Lung (tissue), 12 donors: ENCODE data around the gene RAET1L. TPM values are rescaled to one million over a fixed set of nuclear protein-coding genes. Genes with fewer than 3 reads are reported as not detected.
"Not testable (repeated sequence)": the region's sequence is repeated elsewhere in the genome, so short reads cannot be mapped to it uniquely, and the experiment has no call there.

Experiments used
- ATAC-seq: fragments of 200-7000 bp; cut with Tn5 transposase; one replicate; pipeline ENCODE4 v1.9.1; 2020; ENCODE audit warnings: moderate number of reproducible peaks; ENCODE audit not compliant: insufficient read depth, low FRiP score
- DNase-seq, 3 donors: peaks; one replicate each; pipeline ENCODE4 v3.0.0-alpha.2; 2013 to 2017
- H3K27ac ChIP-seq, 2 donors: one replicate each; pipeline ENCODE4 v1.5.1; 2013; ENCODE audit warnings: mild to moderate bottlenecking in 2 of 2, moderate library complexity in 2 of 2, control low read depth in 1 of 2, inconsistent platforms in 1 of 2, low read depth in 1 of 2, low read length in 1 of 2
- H3K27me3 ChIP-seq, 3 donors: one replicate each; pipeline ENCODE4 v1.5.1; 2013; ENCODE audit warnings: low read length in 2 of 3; ENCODE audit not compliant: control insufficient read depth in 3 of 3, insufficient read depth in 3 of 3
- H3K36me3 ChIP-seq, 4 donors: one replicate each; pipeline ENCODE4 v1.5.1; 2013; ENCODE audit warnings: low read length in 4 of 4, mild to moderate bottlenecking in 1 of 4, moderate library complexity in 1 of 4; ENCODE audit not compliant: control insufficient read depth in 4 of 4, insufficient read depth in 4 of 4
- H3K4me1 ChIP-seq, 5 donors: one replicate each; pipeline ENCODE4 v1.5.1; 2013; ENCODE audit warnings: low read length in 5 of 5, mild to moderate bottlenecking in 2 of 5, moderate library complexity in 1 of 5; ENCODE audit not compliant: control insufficient read depth in 5 of 5, insufficient read depth in 5 of 5
- H3K4me3 ChIP-seq: one replicate; pipeline ENCODE4 v1.5.1; 2013; ENCODE audit warnings: mild to moderate bottlenecking, control low read depth, moderate library complexity
- H3K9ac ChIP-seq, 2 donors: one replicate each; pipeline ENCODE4 v1.5.1; 2013; ENCODE audit warnings: low read length in 2 of 2, control low read depth in 1 of 2; ENCODE audit not compliant: insufficient read depth in 1 of 2
- H3K9me3 ChIP-seq, 4 donors: one replicate each; pipeline ENCODE4 v1.5.1; 2013; ENCODE audit warnings: low read length in 3 of 4, mild to moderate bottlenecking in 1 of 4, moderate library complexity in 1 of 4; ENCODE audit not compliant: control insufficient read depth in 4 of 4, insufficient read depth in 3 of 4
- WGBS, 2 donors: extraction: QIAGEN DNeasy Blood & Tissue Kit; methylation state at CpG; one replicate each; pipeline ENCODE4 v1.1.7; 2013; 5-methylcytosine and 5-hydroxymethylcytosine counted together
- polyA plus RNA-seq, 2 donors: library from polyadenylated mRNA; stranded (reverse); fragments of 200-250 nt; gene quantifications; one replicate each; pipeline ENCODE4 v1.2.1, GENCODE V29; 2013
- total RNA-seq, 2 donors: library from RNA; depleted of rRNA in 1 of 2; stranded (reverse); fragments of >200 nt in 1 of 2; gene quantifications; one replicate each; pipeline ENCODE4 v1.2.1, GENCODE V29; 2014 to 2021
- TF ChIP-seq, protein P1 (sequence below): IDR thresholded peaks from 2 replicates; pipeline ENCODE4 v1.5.1; 2012; ENCODE audit warnings: mild to moderate bottlenecking; ENCODE audit errors: control extremely low read depth, extremely low read depth
- donor health status: control.
- donor health status: control.
- donor health status: Bipolar disorder and iron deficiency.
- donor health status: healthy.
- donor health status: DM: yes; HTN: yes; CAD: no.

The RAET1L gene
- total and polyA plus RNA-seq, 4 donors = 0.06 TPM; not detected in 3

DNA sequence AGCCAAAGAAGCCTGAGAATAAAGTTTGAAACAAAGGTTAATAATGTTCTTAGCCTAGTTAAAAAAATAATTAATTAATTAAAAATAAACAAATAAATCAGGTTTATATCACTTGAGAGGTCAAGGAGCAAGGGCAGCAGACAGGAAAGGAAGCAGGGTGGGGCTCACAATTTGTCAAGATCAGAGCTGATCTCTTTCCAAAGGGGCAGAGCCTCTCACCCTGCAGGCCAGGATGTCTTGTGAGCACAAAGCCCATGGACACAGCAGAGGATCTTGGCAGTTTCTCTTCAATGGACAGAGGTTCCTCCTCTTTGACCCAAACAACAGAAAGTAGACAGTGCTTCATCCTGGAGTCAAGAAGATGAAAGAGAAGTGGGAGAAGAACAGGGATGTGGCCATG lies 46.7 kb downstream of the RAET1L start:
- H3K9ac ChIP-seq = no peak overlapping the region
- no peak for ATAC-seq
- peaks cover 0 to 2% (median 0%) of the 10 kb centered on the region in 4 donors for H3K9me3 ChIP-seq
- no peaks in the 10 kb centered on the region for H3K4me1 ChIP-seq
- H3K27ac ChIP-seq = no peak overlapping the region
- H3K36me3 ChIP-seq = no peaks in the 10 kb centered on the region
- DNase-seq = no peak
- TF ChIP-seq, protein P1, sequence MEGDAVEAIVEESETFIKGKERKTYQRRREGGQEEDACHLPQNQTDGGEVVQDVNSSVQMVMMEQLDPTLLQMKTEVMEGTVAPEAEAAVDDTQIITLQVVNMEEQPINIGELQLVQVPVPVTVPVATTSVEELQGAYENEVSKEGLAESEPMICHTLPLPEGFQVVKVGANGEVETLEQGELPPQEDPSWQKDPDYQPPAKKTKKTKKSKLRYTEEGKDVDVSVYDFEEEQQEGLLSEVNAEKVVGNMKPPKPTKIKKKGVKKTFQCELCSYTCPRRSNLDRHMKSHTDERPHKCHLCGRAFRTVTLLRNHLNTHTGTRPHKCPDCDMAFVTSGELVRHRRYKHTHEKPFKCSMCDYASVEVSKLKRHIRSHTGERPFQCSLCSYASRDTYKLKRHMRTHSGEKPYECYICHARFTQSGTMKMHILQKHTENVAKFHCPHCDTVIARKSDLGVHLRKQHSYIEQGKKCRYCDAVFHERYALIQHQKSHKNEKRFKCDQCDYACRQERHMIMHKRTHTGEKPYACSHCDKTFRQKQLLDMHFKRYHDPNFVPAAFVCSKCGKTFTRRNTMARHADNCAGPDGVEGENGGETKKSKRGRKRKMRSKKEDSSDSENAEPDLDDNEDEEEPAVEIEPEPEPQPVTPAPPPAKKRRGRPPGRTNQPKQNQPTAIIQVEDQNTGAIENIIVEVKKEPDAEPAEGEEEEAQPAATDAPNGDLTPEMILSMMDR = no peak
- H3K4me3 ChIP-seq = no peak overlapping the region
- peaks cover 0 to 47% (median 40%) of the 10 kb centered on the region in 3 donors for H3K27me3 ChIP-seq

DNA sequence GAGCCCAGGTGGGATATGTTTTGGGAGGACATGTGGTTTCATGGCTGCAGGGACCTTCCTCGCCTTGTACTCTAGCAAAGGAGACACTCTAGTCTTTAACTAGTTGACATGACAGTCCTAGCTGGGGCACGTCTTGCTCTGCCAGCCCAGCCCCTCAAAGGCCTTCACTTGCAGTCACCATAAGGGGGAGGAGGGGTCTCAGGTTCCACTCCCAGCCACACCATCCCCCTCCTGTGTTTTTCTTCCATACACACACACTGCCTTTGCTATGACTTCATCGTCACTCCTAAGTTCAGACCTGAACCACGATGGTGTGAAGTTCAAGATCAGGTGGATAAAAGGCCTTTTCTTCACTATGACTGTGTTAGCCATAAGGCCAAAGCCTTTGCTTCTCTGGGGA lies 48.1 kb downstream of the RAET1L start:
- no peak for ATAC-seq
- H3K36me3 ChIP-seq = no peaks in the 10 kb centered on the region
- WGBS, 2 donors = 81 to 89% methylated on average over 4 of the region's 4 CpGs
- peaks cover 0 to 43% (median 30%) of the 10 kb centered on the region in 3 donors for H3K27me3 ChIP-seq
- no peak for DNase-seq
- H3K9me3 ChIP-seq = peaks cover 0 to 2% (median 0%) of the 10 kb centered on the region in 4 donors
- H3K4me3 ChIP-seq = no peak overlapping the region
- no peak overlapping the region for H3K27ac ChIP-seq
- TF ChIP-seq, protein P1 = no peak
- H3K4me1 ChIP-seq = no peaks in the 10 kb centered on the region
- H3K9ac ChIP-seq = no peak overlapping the region

DNA sequence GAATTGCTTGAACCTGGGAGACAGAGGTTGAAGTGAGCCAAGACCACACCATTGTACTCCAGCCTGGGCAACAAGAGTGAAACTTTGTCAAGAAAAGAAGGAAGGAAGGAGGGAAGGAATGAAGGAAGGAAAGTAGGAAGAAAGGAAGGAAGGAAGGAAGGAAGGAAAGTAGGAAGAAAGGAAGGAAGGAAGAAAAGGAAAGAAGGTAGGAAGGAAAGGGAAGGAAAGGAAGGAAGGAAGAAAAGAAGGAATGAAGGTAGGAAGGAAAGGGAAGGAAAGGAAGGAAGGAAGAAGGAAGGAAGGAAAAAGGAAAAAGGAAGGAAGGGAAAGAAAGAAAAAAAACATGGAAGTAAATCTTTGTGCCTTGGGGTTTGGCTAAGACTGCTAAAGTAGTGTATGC lies 49.9 kb downstream of the RAET1L start:
- TF ChIP-seq, protein P1 = no peak
- peaks cover 0 to 2% (median 0%) of the 10 kb centered on the region in 4 donors for H3K9me3 ChIP-seq
- no peak for DNase-seq
- H3K9ac ChIP-seq = no peak overlapping the region
- no peak overlapping the region for H3K27ac ChIP-seq
- H3K36me3 ChIP-seq = no peaks in the 10 kb centered on the region
- ATAC-seq = no peak
- no peak overlapping the region for H3K4me3 ChIP-seq
- peaks cover 0 to 42% (median 20%) of the 10 kb centered on the region in 3 donors for H3K27me3 ChIP-seq
- no peaks in the 10 kb centered on the region for H3K4me1 ChIP-seq

DNA sequence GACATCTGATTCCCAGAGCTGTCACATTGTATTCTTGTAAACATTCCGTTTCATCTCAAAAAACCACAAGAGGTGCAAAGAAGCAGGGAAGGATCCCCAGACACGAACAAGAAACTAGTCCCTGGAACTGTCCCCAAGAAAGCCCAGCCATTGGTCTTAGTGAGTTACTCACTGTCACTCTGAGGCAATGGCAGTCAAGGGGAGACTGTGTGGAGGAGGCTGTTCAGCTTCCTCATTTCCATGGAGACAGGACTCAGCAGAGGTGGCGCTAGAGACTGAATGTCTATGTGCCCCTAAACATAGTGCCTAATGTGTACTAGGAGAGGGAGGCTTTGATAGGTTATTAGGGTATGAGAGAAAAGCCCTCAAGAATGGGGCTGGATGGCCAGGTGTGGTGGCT lies 50.5 kb downstream of the RAET1L start:
- no peaks in the 10 kb centered on the region for H3K36me3 ChIP-seq
- H3K27me3 ChIP-seq = peaks cover 0 to 46% (median 24%) of the 10 kb centered on the region in 3 donors
- H3K4me3 ChIP-seq = no peak overlapping the region
- H3K9me3 ChIP-seq = peaks cover 0 to 2% (median 0%) of the 10 kb centered on the region in 4 donors
- WGBS, 2 donors = 53 to 55% methylated on average over 3 of the region's 3 CpGs
- no peak overlapping the region for H3K27ac ChIP-seq
- TF ChIP-seq, protein P1 = no peak
- DNase-seq = no peak
- H3K4me1 ChIP-seq = no peaks in the 10 kb centered on the region
- H3K9ac ChIP-seq = no peak overlapping the region
- ATAC-seq = no peak

DNA sequence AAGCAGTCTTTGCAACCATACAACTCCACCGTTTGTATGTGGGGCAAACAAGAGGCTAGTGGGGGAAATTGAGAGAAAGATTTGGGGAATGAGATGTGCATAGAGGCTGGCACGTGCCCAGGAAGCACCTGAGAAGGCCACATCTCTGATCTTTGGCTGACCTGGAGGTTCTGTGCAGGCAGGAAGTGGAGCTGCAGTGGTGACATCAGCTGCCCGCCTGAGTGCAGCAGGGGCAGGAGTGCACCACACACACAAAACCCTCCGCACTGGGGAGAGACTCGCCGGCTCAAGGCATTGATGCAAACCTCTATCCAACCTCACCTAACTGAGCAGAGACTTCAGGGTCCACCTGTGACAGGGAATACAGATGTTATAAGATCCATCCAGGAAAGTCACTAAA lies 50.9 kb downstream of the RAET1L start:
- not testable (repeated sequence) for H3K9me3 ChIP-seq, H3K9ac ChIP-seq, H3K4me1 ChIP-seq, DNase-seq, H3K27ac ChIP-seq, H3K36me3 ChIP-seq, ATAC-seq, H3K4me3 ChIP-seq
- 58 to 66% methylated on average over 6 of the region's 6 CpGs for WGBS, 2 donors
- peaks cover 0 to 48% (median 25%) of the 10 kb centered on the region in 3 donors for H3K27me3 ChIP-seq
